HG02642 (cell line): ENCODE results near the gene INSC.

Experiments used
- ATAC-seq: cut with Tn5 transposase; IDR thresholded peaks from one replicate; pipeline ENCODE4 v1.9.1; 2021; ENCODE audit warnings: mild to moderate bottlenecking; ENCODE audit not compliant: unreplicated experiment, poor library complexity

The INSC gene

GRCh38 chr11:15108592-15109130 lies 6.1 kb upstream of the INSC start:
- ATAC-seq = no peak

- no peak for ATAC-seq
Observed at GRCh38 chr11:15109602-15110001, 5.1 kb upstream of the INSC start.

DNA sequence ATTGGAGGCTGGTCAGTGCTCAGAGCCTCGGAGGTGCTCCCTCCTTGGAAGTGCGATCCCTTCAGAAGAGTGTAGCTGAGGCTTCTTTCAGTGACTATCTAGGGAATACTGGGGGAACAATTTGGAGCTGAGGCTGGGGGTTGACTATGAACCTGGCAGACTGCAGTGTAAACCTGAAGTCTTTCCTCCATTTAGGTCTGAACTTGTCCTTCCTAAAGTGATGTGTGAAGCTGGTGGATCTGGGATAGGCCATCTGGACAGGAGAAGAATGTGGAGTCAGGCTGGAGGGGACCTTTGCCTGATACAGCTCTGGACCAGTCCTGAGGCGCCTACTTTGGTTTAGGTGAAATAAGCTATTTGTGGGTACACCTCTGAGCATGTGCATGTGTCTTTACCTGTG lies 3.5 kb upstream of the INSC start:
- ATAC-seq = no peak

GRCh38 chr11:15112131-15112541 lies 2.6 kb upstream of the INSC start:
- no peak for ATAC-seq

GRCh38 chr11:15113381-15113780 lies 1.3 kb upstream of the INSC start:
- ATAC-seq = peak; percentile 94

- no peak for ATAC-seq
Observed at GRCh38 chr11:15115686-15116085, 963 bp downstream of the INSC start.

DNA sequence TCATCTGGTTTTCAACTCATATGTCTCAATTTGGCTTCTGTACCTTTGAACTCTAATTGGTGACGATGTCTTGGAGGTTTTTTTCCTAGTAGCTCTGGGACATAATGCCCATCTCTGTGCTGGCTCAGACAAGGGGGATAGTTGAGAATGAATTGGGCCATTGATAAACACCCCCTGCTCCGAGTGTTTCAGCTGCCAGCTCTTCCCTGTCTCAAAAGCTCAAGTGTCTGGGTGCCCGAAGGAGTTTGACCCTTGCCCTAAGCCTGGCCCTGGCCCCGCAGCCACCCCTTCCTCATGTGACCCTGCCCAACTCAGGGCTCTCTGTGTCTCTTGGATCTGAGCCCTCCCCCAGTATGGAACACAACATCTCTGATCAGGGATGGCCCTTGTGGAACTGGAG lies 3.0 kb downstream of the INSC start:
- no peak for ATAC-seq

- ATAC-seq = no peak
Observed at GRCh38 chr11:15118431-15118830, 3.7 kb downstream of the INSC start.

GRCh38 chr11:15119352-15119751 lies 4.6 kb downstream of the INSC start:
- no peak for ATAC-seq

- no peak for ATAC-seq
Observed at GRCh38 chr11:15119826-15120225, 5.1 kb downstream of the INSC start.

DNA sequence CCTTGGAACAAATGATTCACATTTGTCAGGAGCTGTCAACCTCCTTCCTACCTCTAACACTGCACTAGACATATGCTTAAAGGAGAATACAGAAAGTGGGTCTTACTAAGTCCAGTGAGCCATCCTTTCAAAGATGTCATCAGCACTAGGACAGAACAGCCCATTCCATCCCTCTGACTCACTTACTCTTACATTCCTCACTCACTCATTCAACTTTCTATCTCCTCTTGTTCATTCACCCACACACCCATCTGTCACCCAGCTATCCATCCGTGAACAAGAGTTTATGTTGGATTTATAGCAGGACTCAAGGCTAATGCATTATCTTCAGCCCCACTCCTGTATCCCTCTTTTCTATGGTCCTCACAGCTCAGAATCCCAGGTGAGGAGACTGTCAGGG lies 9.1 kb downstream of the INSC start:
- ATAC-seq = no peak

GRCh38 chr11:15124528-15124927 lies 9.8 kb downstream of the INSC start:
- no peak for ATAC-seq

DNA sequence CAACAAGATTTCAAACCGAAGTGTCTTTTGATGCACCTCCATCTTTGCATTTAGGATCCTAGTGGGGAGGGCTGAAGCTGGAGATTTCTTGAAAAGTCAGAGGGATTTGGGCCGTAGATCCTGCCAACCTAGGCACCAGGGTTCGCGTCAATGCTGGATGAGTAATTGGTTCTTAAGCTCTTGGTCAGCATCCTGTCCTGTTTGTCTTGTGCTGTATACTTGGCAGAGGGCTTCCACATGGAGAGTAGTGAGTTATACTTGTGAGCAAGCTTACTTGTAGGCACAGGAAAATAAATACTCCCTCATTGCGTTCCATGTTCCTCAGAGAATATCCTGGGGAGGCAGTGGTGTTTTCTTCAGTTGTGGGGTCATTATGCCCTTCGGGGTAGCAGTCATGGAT lies 12.6 kb downstream of the INSC start:
- no peak for ATAC-seq

GRCh38 chr11:15128621-15129020 lies 13.9 kb downstream of the INSC start:
- no peak for ATAC-seq

DNA sequence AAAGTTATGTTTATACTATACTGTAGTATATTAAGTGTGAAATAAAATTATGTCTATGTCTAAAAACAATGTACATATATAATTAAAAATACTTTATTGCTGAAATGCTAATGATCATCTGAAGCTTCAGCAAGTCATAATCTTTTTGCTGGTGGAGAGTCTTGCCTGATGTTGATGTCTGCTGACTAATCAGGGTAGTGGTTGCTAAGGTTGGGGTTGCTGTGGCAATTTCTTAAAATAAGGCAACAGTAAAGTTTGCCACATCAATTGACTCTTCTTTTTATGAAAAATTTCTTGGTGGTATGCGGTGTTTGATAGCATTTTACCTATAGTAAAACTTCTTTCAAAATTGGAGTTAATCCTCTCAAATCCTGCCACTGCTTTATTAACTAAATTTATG lies 21.4 kb downstream of the INSC start:
- ATAC-seq = no peak

- ATAC-seq = no peak
Observed at GRCh38 chr11:15139096-15139770, 24.5 kb downstream of the INSC start.

- no peak for ATAC-seq
Observed at GRCh38 chr11:15139958-15140659, 25.4 kb downstream of the INSC start.

DNA sequence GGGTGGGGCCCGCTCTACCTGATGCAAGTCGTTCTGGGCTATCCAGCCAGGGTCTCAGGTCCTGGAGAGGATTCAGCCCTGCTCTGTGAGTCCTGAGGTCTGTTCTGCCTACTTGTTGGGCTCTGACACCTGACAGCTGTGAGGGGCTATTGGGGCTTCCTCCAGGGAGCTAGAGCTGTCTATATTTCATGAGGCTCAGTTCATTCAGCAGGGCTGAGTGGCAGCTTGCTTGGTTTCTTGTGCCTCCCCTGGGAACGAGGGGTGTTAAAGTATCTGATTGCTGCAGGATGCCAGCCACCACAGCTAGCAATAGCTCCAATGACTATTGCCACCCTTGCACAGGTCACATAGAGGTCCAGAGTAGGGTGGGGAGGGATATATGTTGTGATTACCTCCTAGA lies 26.7 kb downstream of the INSC start:
- ATAC-seq = no peak

- ATAC-seq = no peak
Observed at GRCh38 chr11:15142838-15143237, 28.1 kb downstream of the INSC start.

DNA sequence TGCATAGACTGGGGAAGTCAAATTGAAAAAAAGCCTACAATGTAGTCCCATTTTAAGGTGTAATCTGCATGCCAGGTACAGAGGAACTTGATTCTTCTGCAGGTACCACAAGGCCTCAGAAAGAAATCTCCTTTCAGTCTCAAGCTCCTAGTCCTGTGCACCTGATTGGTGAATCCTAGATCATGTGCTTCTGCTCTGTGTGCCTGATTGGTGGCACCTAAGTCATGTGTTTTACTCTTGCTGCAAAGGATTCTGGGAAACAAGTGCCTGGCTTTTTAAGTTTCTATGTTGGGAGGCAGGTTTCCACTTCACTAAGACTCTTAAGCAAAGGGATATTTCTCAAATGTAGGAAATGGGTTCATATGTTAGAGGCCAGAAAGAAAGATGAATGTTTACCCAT lies 29.1 kb downstream of the INSC start:
- no peak for ATAC-seq

DNA sequence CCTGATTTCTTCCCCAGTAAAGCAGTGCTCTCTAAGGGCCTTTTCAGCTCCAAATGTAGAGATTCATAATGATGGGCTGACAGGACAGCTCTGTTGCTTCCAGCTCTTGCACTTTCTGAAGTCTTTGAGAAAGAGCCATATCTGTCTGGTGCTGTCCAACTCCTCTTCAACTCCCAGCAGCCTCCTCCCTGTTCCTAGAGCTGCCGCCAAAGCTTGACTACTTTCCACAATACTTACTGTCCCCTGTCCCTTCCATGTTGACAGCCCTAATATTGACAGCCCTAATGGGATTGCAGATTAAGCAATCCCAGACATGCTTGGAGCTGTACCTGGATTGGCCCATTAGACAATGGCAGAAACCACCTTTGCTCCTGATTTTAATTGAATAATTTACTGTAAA lies 29.6 kb downstream of the INSC start:
- no peak for ATAC-seq

DNA sequence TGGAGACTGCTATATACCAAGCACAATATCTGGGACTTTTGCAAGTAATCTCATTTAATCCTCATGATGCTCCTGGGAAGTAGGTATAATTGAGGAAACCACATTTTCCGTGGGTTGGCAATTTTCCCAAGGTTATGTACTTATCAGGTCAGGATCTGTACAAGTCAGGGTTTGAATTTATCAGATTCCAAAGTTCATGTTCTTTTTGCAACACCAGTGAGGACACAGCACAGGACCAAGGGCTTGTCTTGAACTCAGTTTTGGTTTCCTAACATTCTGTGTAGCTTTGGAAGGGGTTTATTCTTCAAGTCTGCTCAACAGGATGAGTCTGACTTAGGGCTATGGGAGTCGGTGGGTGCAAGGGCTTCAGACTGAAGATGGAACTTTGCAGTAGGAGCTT lies 30.4 kb downstream of the INSC start:
- ATAC-seq = no peak
